PFSK-1 (cell line): ENCODE measurements around the gene KAZN.

Source experiments
- FOXP2 ChIP-seq: optimal IDR thresholded peaks from 2 replicates; pipeline ENCODE3; 2011; ENCODE audit warnings: borderline replicate concordance, control low read depth, inconsistent platforms; ENCODE audit not compliant: insufficient read depth; ENCODE audit errors: extremely low read length, extremely low read depth
- POLR2AphosphoS5 ChIP-seq: IDR thresholded peaks from 2 replicates; pipeline ENCODE4 v1.6.1; 2012; ENCODE audit warnings: low read depth, mild to moderate bottlenecking, control low read depth, low read length, moderate library complexity
- REST ChIP-seq, 2 experiments: IDR thresholded peaks; 2 replicates each; pipeline versions ENCODE4 v1.6.1 to v1.8.0; 2011 to 2012; ENCODE audit warnings: low read depth in 2 of 2, low read length in 2 of 2, control low read depth in 1 of 2, inconsistent platforms in 1 of 2, mild to moderate bottlenecking in 1 of 2, moderate library complexity in 1 of 2; ENCODE audit not compliant: insufficient read depth in 1 of 2
- SIN3A ChIP-seq: IDR thresholded peaks from 2 replicates; pipeline ENCODE4 v1.6.1; 2012; ENCODE audit warnings: mild to moderate bottlenecking, low read length, moderate library complexity, borderline replicate concordance; ENCODE audit not compliant: insufficient read depth
- TAF1 ChIP-seq: IDR thresholded peaks from 2 replicates; pipeline ENCODE4 v1.6.1; 2012; ENCODE audit warnings: low read length, control low read depth, borderline replicate concordance; ENCODE audit not compliant: insufficient read depth

Gene KAZN

GRCh38 chr1:14783592-14783886 is 185.1 kb downstream of the KAZN start:
- TF ChIP-seq FOXP2 (no peak), REST (IDR thresholded peaks at IDR 0.05; ENCODE audit: insufficient read depth in 1 of 2, low read depth in 2 of 2, low read length in 2 of 2) (no peak), TAF1 (no peak), SIN3A (no peak)

GRCh38 chr1:14784790-14785773 is 186.6 kb downstream of the KAZN start:
- TF ChIP-seq POLR2AphosphoS5, result no peak
- no peak for TF ChIP-seq SIN3A
- no peak for TF ChIP-seq REST (IDR thresholded peaks at IDR 0.05; ENCODE audit: insufficient read depth in 1 of 2, low read depth in 2 of 2, low read length in 2 of 2)
- no peak for TF ChIP-seq TAF1
- TF ChIP-seq FOXP2, result no peak

GRCh38 chr1:14786109-14786675 is 187.7 kb downstream of the KAZN start:
- TF ChIP-seq TAF1 (no peak), FOXP2 (no peak), REST (IDR thresholded peaks at IDR 0.05; ENCODE audit: insufficient read depth in 1 of 2, low read depth in 2 of 2, low read length in 2 of 2) (no peak), SIN3A (no peak), POLR2AphosphoS5 (no peak)

- no peak for TF ChIP-seq SIN3A
- TF ChIP-seq POLR2AphosphoS5, result no peak
- TF ChIP-seq REST (IDR thresholded peaks at IDR 0.05; ENCODE audit: insufficient read depth in 1 of 2, low read depth in 2 of 2, low read length in 2 of 2), result no peak
- no peak for TF ChIP-seq TAF1
- TF ChIP-seq FOXP2, result no peak
Measured at GRCh38 chr1:14786681-14787080, 188.2 kb downstream of the KAZN start.
